ENCODE results near the gene KRTAP9-4.
"Not testable (repeated sequence)": the region's sequence is repeated elsewhere in the genome, so short reads cannot be mapped to it uniquely, and the experiment has no call there.

Gene KRTAP9-4, protein sequence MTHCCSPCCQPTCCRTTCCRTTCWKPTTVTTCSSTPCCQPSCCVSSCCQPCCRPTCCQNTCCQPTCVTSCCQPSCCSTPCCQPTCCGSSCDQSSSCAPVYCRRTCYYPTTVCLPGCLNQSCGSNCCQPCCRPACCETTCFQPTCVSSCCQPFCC

DNA sequence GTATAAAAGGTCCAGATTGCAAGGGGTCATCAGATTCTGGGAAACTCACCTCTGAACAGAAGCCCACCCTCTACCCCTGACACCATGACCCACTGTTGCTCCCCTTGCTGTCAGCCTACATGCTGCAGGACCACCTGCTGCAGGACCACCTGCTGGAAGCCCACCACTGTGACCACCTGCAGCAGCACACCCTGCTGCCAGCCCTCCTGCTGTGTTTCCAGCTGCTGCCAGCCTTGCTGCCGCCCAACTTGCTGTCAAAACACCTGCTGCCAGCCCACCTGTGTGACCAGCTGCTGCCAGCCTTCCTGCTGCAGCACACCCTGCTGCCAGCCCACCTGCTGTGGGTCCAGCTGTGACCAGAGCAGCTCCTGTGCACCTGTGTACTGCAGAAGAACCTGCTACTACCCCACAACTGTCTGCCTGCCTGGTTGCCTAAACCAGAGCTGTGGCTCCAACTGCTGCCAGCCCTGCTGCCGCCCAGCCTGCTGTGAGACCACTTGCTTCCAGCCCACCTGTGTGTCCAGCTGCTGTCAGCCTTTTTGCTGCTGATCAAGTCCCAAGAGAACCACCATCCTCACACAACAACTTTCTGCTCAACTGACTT lies at the start of gene KRTAP9-4:
Gene KRTAP9-4, plus strand, starts transcription at position 51 of the 604 bp plus-strand sequence. Its CDS starts 34 bp downstream, at position 85.
- not testable (repeated sequence) for DNase-seq

DNA sequence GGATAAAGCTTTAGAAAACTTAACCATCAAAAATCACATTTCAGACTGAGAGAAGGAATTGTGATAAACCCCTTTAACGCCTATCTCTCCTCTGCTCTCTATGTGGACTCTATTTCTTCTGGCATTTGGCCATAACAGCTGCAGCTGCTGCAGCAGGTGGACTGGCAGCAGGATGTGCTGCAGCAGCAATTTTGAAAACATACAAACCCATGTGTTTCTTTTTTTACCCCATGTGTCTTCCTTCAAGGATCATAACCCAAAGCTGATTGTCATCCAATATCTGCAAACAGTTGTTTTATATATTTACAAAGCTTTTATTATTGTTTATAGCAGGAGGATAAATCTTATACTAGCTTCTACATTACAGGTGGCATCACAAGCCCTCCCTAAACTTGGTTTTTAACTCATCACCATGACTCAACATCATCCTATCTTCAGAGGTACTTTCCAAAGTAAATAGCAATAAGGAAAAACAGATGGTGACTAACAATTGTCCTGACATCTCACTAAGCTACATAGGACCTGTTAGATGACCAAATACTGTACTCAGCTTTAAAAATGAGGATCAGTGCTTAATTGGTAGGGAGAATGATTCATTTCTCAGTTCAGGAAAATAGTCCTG lies 37.5 kb upstream of the KRTAP9-4 start:
- peak; percentile 20 for DNase-seq

DNA sequence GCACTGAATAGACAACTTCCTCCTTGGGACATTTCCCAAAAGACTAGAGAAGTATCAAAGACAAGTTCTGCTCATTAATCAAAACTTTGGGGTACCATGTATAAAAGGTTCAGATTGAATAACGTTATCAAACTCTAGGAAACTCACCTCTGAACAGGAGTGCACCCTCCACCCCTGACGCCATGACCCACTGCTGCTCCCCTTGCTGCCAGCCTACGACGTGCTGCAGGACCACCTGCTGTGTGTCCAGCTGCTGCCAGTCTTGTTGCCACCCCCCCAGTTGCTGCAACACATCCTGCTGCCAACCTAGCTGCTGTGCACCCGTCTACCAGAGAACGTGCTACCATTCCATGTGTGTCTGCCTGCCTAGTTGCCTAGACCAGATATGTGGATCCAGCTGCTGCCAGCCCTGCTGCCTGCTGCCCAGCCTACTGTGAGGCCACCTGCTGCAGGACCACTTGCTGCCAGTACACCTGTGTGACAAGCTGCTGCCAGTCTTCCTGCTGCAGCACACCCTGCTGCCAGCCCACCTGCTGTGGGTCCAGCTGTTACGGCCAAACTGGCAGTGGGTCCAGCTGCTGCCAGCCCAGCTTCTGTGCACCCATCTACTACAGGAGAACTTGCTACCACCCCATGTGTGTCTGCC lies 36.8 kb upstream of the KRTAP9-4 start:
- no peak for DNase-seq

DNA sequence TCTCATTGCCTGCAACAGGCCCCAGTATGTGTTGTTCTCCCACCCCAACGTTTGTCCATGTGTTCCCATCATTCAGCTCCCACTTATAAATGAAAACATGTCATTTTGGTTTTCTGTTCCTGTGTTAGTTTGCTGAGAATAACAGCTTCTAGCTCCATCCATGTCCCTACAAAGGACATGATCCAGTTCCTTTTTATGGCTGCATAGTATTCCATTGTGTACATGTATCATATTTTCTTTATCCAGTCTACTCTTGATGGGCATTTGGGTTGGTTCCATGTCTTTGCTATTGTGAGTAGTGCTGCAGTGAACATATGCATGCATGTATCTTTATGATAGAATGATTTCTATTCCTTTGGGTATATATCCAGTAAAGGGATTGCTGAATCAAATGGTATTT lies 33.8 kb upstream of the KRTAP9-4 start:
- DNase-seq, result no peak

DNA sequence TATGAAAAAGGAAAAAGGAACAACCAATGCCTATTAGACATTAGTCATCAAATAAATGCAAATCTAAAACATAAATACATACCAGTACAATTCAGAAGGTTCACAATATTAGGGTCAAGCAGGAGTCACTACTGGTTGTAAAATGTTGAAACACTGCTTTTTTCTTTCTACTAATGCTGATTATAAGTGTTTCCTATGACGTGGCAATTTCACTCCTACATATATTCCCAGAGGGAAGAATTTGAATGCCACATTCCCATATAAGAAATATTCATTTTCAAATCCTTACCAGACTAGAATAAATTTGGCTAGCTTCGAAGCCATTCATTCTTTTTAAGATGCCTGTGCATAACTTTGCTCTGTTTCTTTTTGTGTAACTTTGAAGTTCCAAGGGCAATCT lies 25.7 kb upstream of the KRTAP9-4 start:
- DNase-seq, result no peak

DNA sequence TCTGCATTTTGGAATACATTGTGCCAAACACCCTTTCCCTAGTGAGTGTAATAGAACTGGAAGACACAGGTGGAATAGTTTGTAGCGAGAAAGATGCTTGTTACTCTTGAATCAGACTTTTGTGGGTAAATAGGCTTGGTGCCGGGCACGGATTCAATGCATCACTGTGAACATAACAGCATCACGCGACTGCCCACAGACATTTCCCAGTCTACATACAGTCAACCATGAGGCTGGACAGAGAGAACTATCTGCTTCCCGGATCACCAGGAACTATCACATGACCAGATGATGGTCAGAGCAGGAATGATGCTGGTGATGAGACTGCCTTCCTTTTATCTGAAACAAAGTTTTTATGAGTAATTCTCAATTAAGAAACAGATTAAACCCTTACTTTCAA lies 23.4 kb upstream of the KRTAP9-4 start:
- no peak for DNase-seq

DNA sequence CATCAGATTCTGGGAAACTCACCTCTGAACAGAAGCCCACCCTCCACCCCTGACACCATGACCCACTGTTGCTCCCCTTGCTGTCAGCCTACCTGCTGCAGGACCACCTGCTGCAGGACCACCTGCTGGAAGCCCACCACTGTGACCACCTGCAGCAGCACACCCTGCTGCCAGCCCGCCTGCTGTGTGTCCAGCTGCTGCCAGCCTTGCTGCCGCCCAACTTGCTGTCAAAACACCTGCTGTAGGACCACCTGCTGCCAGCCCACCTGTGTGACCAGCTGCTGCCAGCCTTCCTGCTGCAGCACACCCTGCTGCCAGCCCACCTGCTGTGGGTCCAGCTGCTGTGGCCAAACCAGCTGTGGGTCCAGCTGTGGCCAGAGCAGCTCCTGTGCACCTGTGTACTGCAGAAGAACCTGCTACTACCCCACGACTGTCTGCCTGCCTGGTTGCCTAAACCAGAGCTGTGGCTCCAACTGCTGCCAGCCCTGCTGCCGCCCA lies 22.8 kb upstream of the KRTAP9-4 start, which contains the start of gene KRTAP9-2:
Gene KRTAP9-2, plus strand, starts transcription at position 51 of the 498 bp plus-strand sequence. Its CDS starts 7 bp downstream, at position 58.
- DNase-seq, result not testable (repeated sequence)

DNA sequence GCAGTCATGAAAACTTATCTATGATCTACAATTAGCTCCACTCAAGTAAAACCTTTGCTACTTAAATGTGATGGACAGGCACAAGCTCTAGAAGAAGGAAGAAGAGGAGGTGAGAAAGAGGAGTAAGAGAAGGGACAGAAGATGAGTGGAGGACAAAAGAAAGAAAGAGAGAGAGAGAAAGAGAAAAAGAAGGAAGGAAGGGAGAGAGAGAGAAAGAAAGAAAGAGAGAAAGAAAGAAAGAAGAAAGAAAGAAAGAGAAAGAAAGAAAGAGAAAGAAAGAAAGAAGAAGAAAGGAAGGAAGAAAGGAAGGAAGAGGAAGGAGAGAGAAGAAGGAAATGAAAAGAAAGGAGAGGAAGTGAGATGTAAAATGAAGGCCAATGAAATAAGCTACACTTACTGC lies 19.4 kb upstream of the KRTAP9-4 start:
- no peak for DNase-seq

DNA sequence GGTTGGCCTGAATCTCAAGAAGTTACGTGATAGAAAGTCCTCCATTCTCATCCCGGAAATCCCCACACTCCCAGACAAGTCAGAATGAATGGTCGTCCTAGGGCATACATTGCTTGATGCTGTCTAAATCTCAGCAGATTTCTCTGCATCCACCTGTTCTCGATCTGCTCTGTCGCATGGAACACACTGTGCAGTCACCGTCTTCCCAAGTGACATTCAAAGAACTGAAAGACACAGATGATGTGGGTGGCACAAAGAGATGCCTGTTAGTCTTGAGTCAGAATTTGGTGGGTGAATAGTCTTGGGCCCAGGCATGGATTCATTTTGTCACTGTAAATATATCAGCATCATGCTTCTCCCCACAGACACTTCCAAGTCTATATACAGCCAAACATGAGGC lies 17.8 kb upstream of the KRTAP9-4 start:
- no peak for DNase-seq

DNA sequence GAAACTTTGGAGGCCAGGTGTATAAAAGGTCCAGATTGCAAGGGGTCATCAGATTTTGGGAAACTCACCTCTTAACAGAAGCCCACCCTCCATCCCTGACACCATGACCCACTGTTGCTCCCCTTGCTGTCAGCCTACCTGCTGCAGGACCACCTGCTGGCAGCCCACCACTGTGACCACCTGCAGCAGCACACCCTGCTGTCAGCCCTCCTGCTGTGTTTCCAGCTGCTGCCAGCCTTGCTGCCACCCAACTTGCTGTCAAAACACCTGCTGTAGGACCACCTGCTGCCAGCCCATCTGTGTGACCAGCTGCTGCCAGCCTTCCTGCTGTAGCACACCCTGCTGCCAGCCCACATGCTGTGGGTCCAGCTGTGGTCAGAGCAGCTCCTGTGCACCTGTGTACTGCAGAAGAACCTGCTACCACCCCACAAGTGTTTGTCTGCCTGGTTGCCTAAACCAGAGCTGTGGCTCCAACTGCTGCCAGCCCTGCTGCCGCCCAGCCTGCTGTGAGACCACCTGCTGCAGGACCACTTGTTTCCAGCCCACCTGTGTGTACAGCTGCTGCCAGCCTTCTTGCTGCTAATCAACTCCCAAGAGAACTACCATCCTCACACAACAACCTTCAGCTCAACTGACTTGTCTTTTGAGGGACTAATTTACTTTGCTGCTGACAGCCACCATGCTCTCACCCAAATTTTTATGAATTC lies 16.9 kb upstream of the KRTAP9-4 start, which contains the start of gene KRTAP9-3:
Gene KRTAP9-3, plus strand, starts transcription at position 51 of the 707 bp plus-strand sequence. Its CDS starts 53 bp downstream, at position 104.
- not testable (repeated sequence) for DNase-seq

DNA sequence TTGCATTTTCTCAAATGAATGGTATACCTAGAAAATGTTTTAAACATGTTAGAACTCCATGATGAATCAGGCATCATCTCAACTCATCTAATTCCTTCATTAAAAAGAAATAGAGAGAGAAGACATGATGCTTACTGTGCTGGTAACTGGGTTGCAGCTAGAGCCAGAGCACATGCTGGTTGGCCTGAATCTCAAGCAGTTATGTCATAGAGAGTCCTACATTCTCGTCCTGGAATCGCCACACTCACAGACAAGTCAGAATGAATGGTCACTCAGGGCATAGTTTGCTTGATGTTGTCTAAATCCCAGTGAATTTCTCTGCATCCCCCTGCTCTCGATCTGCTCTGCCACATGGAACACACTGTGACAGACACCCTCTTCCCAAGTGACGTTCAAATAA lies 12.4 kb upstream of the KRTAP9-4 start:
- DNase-seq, result not testable (repeated sequence)

DNA sequence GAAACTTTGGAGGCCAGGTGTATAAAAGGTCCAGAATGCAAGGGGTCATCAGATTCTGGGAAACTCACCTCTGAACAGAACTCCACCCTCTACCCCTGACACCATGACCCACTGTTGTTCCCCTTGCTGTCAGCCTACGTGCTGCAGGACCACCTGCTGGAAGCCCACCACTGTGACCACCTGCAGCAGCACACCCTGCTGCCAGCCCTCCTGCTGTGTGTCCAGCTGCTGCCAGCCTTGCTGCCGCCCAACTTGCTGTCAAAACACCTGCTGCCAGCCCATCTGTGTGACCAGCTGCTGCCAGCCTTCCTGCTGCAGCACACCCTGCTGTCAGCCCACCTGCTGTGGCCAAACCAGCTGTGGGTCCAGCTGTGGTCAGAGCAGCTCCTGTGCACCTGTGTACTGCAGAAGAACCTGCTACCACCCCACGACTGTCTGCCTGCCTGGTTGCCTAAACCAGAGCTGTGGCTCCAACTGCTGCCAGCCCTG lies 11.5 kb upstream of the KRTAP9-4 start, which contains the start of gene KRTAP9-8:
Gene KRTAP9-8, plus strand, starts transcription at position 51 of the 489 bp plus-strand sequence. Its CDS starts 53 bp downstream, at position 104.
- DNase-seq, result not testable (repeated sequence)

DNA sequence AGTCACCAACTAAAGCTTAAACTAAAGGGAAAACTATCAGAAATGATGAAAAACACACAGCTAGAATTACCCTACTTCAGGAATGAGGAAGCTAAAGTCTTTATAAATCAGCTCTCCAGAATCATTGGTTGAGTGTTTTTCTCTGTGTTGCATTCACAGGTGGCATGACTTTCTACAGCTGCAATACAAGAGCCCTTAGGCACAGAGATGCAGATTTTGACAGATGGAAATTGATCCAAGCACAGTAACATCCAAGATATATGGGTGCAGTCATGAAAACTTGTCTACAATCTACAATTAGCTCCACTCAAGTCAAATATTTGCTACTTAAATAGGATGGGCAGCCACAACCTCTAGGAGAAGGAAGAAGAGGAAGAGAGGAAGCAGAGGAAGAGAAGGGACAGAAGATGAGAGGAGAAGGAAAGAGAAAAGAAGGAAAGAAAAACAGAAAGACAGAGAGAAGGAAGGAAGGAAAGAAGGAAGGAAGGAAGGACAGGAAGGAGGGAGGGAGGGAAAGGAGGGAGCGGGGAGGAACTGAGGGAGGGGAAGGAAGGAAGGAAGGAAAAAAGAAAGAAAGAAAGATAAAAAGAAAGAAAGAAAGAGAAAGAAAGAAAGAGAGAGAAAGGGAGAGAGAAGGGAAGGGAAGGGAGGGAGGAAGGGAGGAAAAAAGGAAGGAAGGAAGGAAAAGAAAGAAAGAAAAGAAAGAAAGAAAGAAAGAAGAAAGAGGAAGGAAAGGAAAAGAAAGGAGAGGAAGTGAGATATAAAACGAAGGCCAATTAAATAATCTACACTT lies 2.3 kb upstream of the KRTAP9-4 start:
- DNase-seq, result not testable (repeated sequence)

DNA sequence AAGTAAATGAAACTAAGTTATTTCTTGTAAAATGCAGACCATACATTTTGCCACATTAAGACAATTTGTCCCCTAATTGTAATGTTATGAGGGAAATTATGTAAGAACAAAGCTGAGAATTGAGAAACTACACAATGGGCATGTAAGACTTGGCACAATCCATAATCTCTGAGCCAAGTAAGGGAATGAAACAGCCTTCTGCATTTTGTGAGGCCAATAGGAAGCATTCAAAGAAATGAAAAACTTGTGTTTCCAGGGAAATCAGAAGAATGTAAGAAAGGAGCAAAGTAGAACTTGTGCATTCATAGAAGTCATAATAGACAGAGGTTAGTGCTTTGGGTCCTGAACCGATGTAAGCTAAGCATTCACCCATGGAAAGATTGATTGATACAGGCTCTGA lies 1.8 kb downstream of the KRTAP9-4 start:
- DNase-seq, result no peak

DNA sequence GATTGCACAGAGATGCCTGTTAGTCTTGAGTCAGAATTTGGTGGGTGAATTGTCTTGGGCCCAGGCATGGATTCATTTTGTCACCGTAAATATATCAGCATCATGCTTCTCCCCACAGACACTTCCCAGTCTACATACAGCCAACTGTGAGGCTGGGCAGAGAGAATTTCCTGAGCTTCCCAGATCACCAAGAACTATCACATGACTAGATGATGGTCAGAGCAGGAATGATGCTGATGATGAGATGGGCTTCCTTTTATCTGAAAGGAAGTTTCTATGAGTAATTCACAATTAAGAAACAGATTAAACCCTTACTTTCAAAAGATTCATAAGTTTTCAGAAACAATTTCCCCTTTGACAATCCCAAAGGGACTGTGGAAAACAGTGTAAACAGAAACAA lies 5.4 kb downstream of the KRTAP9-4 start:
- no peak for DNase-seq

DNA sequence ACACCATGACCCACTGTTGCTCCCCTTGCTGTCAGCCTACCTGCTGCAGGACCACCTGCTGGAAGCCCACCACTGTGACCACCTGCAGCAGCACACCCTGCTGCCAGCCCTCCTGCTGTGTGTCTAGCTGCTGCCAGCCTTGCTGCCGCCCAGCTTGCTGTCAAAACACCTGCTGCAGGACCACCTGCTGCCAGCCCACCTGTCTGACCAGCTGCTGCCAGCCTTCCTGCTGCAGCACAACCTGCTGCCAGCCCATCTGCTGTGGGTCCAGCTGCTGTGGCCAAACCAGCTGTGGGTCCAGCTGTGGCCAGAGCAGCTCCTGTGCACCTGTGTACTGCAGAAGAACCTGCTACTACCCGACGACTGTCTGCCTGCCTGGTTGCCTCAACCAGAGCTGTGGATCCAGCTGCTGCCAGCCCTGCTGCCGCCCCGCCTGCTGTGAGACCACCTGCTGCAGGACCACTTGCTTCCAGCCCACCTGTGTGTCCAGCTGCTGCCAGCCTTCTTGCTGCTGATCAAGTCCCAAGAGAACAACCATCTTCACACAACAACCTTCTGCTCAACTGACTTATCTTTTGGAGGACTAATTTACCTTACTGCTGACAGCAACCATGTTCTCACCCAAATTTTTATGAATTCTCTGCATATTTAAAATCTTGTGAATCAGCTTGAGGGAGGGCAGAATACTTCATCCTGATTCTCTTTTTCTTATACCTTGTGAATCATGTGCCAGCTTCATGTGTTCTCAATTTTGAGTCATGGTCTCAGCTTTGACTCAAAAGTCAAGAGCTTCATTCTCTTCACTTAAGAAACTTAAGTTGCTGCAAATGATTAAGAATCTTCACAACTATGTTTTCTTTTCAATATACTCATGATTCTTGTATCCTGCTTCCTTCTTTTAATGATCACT lies 6.1 kb downstream of the KRTAP9-4 start, which contains the start of gene KRTAP9-9:
Gene KRTAP9-9, plus strand, starts transcription at position 4 of the 910 bp plus-strand sequence.
- DNase-seq, result not testable (repeated sequence)

DNA sequence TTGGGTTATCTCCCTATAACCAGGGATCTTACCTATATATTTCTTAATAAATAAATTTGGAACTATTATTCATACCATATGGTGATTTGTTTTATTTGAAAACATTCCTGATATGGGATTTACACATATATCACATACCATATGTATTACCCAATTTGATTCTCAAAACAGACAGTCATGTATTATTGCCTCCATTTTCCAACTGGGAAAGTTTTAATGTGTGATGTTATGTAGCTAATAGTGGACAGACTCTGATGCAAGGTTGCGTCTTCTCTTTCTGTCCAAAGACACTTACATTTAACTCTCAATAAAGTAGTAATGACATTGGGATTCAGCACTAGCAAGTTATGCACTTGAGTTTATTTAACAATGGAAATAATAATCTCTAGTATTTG lies 6.8 kb downstream of the KRTAP9-4 start:
- no peak for DNase-seq

DNA sequence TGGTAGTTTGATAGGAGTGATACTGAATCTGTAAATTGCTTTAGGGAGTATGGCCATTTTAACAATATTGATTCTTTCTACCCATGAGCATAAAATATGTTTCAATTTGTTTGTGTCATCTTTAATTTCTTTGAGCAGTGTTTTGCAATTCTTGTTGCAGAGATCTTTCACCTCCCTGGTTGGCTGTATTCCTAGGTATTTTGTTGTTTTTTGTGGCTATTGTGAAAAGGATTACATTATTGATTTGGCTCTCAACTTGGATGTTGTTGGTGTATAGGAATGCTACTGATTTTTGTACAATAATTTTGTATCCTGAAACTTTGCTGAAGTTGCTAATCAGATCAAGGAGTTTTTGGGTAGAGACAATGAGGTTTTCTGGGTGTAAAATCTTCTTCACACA lies 8.9 kb downstream of the KRTAP9-4 start:
- DNase-seq, result no peak

DNA sequence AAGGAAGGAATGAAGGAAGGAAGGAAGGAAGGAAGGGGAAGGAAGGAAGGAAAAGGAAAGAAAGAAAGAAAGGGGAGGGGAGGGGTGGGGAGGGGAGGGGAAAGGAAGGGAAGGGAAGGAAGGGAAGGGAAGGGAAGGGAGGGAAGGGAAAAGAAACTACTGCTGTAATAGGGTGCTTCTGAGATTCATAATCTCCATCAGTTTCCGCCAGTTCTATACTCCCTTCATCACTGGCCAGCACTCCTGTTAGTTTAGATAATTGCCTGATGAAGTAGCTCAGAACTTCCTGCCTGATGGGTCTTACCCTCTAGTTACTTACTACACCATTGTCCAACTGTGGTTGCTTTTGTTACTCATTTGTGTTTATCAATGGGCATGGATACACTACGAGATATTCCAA lies 13.7 kb downstream of the KRTAP9-4 start:
- no peak for DNase-seq

DNA sequence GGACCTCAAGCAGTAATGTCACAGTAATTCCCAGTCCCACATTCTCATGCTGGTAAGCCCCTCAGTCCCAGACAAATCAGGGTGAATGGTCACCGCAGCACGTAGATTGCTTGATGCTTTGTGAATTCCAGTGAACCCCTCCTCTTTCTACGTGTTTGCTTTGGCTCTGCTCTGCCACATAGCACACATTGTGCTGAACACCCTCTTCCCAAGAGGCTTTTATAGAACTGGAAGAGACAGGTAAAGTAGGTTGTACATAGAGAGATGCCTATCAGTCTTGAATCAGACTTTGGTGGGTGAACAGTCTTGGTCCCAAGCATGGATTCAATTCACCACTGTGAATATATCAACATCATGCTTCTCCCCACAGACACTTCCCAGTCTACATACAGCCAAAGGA lies 15.1 kb downstream of the KRTAP9-4 start:
- no peak for DNase-seq
